SK-N-SH treated with all-trans-retinoic acid at 6 μM for 48 hours (cell line): Measurements from ENCODE around the gene KCNH3.

ENCODE experiments used
- ATAC-seq: fragments of 200-7000 bp; cut with Tn5 transposase; 3 replicates; pipeline ENCODE4 v1.9.1; 2020; ENCODE audit warnings: mild to moderate bottlenecking, moderate library complexity
- ARNTL ChIP-seq: fragments of 450-650 bp; formaldehyde crosslinking; IDR thresholded peaks from 2 replicates; pipeline ENCODE4 v1.5.0; 2020; ENCODE audit warnings: low read depth, mild to moderate bottlenecking, moderate library complexity, borderline replicate concordance
- BACH2 ChIP-seq: fragments of 250-450 bp; sonication (Bioruptor Pico); IDR thresholded peaks from 2 replicates; pipeline ENCODE4 v1.9.0; 2021; ENCODE audit warnings: mild to moderate bottlenecking, borderline replicate concordance
- CSRNP3 ChIP-seq: fragments of 250-450 bp; sonication (Bioruptor Pico); IDR thresholded peaks from 2 replicates; pipeline ENCODE4 v1.5.1; 2021; ENCODE audit warnings: mild to moderate bottlenecking, moderate library complexity
- ESRRG ChIP-seq: fragments of 250-450 bp; sonication (Bioruptor Pico); IDR thresholded peaks from 2 replicates; pipeline ENCODE4 v1.6.1; 2021; ENCODE audit warnings: mild to moderate bottlenecking
- GLIS3 ChIP-seq: fragments of 250-450 bp; sonication (Bioruptor Pico); IDR thresholded peaks from 2 replicates; pipeline ENCODE4 v1.5.0; 2020; ENCODE audit warnings: mild to moderate bottlenecking, moderate library complexity
- POU6F1 ChIP-seq: fragments of 250-450 bp; sonication (Bioruptor Pico); IDR thresholded peaks from 2 replicates; pipeline ENCODE4 v1.8.0; 2021; ENCODE audit warnings: low read depth, mild to moderate bottlenecking, moderate library complexity, borderline replicate concordance
- TCF4 ChIP-seq: fragments of 250-450 bp; sonication (Bioruptor Pico); IDR thresholded peaks from 2 replicates; pipeline ENCODE4 v1.8.0; 2021; ENCODE audit warnings: mild to moderate bottlenecking, moderate library complexity, borderline replicate concordance
- TSHZ2 ChIP-seq: fragments of 250-450 bp; sonication (Bioruptor Pico); IDR thresholded peaks from 2 replicates; pipeline ENCODE4 v1.5.0; 2020; ENCODE audit warnings: mild to moderate bottlenecking, moderate library complexity
- ZFP3 ChIP-seq: fragments of 250-450 bp; sonication (Bioruptor Pico); IDR thresholded peaks from 2 replicates; pipeline ENCODE4 v1.5.0; 2020; ENCODE audit warnings: mild to moderate bottlenecking, moderate library complexity
- ZFP30 ChIP-seq: fragments of 450-650 bp; formaldehyde crosslinking; IDR thresholded peaks from 2 replicates; pipeline ENCODE4 v1.5.0; 2022; ENCODE audit warnings: mild to moderate bottlenecking, moderate library complexity
- ZNF70 ChIP-seq: fragments of 450-650 bp; formaldehyde crosslinking; IDR thresholded peaks from 2 replicates; pipeline ENCODE4 v1.5.0; 2020; ENCODE audit warnings: mild to moderate bottlenecking, moderate library complexity
- ZNF8 ChIP-seq: fragments of 450-650 bp; formaldehyde crosslinking; IDR thresholded peaks from 2 replicates; pipeline ENCODE4 v1.5.0; 2020; ENCODE audit warnings: mild to moderate bottlenecking, moderate library complexity
- TF ChIP-seq, protein P1 (sequence below): fragments of 250-450 bp; sonication (Bioruptor Pico); IDR thresholded peaks from 2 replicates; pipeline ENCODE4 v1.5.1; 2020; ENCODE audit warnings: low read depth, mild to moderate bottlenecking, moderate library complexity
- TF ChIP-seq, protein P2 (sequence below): fragments of 250-450 bp; sonication (Bioruptor Pico); IDR thresholded peaks from 2 replicates; pipeline ENCODE4 v1.8.0; 2020; ENCODE audit warnings: mild to moderate bottlenecking, moderate library complexity, borderline replicate concordance

KCNH3 gene

GRCh38 chr12:49496417-49497360 lies 42.1 kb upstream of the KCNH3 start:
- TF ChIP-seq, protein P1, sequence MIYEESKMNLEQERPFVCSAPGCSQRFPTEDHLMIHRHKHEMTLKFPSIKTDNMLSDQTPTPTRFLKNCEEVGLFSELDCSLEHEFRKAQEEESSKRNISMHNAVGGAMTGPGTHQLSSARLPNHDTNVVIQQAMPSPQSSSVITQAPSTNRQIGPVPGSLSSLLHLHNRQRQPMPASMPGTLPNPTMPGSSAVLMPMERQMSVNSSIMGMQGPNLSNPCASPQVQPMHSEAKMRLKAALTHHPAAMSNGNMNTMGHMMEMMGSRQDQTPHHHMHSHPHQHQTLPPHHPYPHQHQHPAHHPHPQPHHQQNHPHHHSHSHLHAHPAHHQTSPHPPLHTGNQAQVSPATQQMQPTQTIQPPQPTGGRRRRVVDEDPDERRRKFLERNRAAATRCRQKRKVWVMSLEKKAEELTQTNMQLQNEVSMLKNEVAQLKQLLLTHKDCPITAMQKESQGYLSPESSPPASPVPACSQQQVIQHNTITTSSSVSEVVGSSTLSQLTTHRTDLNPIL (CRISPR knock-in tag), result no peak
- TF ChIP-seq ZFP30, result no peak
- ATAC-seq, result no peak

DNA sequence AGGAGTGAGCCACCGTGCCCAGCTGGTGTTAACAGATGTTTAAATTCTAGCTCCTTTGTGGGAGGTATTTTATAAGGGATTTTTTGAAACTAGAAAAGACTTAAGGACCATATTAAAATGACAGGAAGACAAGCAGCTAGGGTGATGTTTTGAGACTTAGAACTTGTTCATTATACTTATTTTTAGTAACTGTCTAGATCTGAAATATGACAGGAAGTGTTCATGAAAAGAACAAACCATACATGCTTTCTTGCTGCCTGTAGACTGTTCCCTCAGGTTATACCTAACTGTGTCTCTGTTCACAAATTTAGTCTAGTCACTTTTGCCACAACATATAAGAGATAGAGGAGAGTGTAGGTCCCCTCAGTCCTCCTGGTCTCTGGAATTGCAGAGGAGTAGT lies 36.9 kb upstream of the KCNH3 start:
- TF ChIP-seq GLIS3 (CRISPR knock-in tag), result no peak
- TF ChIP-seq ARNTL, result no peak
- no peak for TF ChIP-seq CSRNP3 (CRISPR knock-in tag)
- no peak for TF ChIP-seq ZFP30
- TF ChIP-seq BACH2, result no peak
- no peak for TF ChIP-seq TSHZ2
- TF ChIP-seq, protein P1 (CRISPR knock-in tag), result no peak
- TF ChIP-seq, protein P2, sequence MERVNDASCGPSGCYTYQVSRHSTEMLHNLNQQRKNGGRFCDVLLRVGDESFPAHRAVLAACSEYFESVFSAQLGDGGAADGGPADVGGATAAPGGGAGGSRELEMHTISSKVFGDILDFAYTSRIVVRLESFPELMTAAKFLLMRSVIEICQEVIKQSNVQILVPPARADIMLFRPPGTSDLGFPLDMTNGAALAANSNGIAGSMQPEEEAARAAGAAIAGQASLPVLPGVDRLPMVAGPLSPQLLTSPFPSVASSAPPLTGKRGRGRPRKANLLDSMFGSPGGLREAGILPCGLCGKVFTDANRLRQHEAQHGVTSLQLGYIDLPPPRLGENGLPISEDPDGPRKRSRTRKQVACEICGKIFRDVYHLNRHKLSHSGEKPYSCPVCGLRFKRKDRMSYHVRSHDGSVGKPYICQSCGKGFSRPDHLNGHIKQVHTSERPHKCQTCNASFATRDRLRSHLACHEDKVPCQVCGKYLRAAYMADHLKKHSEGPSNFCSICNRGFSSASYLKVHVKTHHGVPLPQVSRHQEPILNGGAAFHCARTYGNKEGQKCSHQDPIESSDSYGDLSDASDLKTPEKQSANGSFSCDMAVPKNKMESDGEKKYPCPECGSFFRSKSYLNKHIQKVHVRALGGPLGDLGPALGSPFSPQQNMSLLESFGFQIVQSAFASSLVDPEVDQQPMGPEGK (CRISPR knock-in tag), result no peak
- TF ChIP-seq ZFP3 (CRISPR knock-in tag), result no peak
- no peak for TF ChIP-seq TCF4
- TF ChIP-seq ZNF70 (CRISPR knock-in tag), result no peak
- TF ChIP-seq ZNF8 (CRISPR knock-in tag), result no peak
- ATAC-seq, result no peak

DNA sequence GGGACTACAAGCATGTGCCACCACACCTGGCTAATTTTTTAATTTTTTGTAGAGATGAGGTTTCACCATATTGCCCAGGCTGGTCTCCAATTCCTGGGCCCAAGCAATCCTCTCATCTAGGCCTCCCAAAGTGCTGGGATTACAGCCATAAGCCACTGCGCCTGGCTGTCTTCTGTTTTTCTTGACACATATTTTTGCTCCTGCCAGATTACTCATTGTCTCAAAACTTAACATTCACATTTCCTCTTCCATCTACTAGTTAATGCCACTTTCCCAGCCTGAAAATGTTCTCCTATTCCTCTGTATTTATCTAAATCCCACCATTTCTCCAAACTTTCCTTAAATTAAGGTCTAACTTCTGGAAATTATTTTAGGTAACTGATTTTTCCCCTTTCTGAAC lies 36.2 kb upstream of the KCNH3 start:
- no peak for ATAC-seq
- TF ChIP-seq, protein P1 (CRISPR knock-in tag), result no peak
- TF ChIP-seq POU6F1 (CRISPR knock-in tag), result no peak
- TF ChIP-seq ESRRG (CRISPR knock-in tag), result no peak
